Erythroblast (primary cell): Measurements from ENCODE around the gene INPP4B.

Source experiments
- DNase-seq, 2 experiments: peaks; one replicate each; lab custom pipeline; 2025; lab: John Stamatoyannopoulos, UW
- GATA1 ChIP-seq: IDR thresholded peaks from 2 replicates; pipeline ENCODE4 v1.6.1; 2011; ENCODE audit warnings: low read depth, mild to moderate bottlenecking, control low read depth, low read length, moderate library complexity
- POLR2A ChIP-seq: IDR thresholded peaks from 2 replicates; pipeline ENCODE4 v1.6.1; 2011; ENCODE audit warnings: mild to moderate bottlenecking, low read length

Gene INPP4B

DNA sequence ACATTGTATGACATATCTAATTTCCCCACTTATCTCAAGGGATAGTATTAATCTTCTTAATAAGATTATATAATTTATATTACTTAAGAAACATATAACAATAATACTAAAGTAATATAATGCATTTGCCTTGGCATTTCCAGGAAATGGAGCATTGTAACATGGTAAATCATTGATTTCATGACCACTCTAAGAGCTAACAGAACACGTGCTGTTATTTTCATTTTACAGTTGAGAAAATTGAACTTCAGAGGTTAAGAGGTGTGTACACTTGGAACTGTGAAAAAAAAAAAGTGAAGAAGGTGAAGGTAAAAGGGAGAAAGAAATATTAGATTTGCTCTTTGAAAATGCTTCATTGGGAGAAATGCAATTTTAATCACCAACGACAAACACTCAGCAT lies 687.1 kb downstream of the INPP4B start:
- DNase-seq = no peak
- TF ChIP-seq POLR2A = no peak
- TF ChIP-seq GATA1 = no peak

DNA sequence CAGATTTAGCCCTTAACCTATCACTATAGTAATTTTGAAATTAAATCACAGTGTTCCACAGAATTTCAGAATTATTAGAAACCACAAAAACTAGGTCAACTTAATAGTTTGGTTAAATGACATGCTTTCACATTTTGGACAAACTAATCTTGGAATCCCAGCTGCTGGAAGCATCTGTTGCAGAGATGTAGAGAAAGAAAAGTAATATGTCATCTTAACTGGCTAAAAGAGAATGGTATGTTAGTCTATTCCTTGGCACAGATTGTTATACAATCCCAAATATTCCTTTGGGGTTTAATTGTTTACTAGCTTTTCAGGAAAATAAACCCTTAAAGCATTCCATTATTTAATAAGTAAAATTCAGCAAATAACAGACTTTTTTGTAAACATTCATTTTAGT lies 689.8 kb downstream of the INPP4B start:
- no peak for TF ChIP-seq POLR2A
- no peak for TF ChIP-seq GATA1
- no peak for DNase-seq

DNA sequence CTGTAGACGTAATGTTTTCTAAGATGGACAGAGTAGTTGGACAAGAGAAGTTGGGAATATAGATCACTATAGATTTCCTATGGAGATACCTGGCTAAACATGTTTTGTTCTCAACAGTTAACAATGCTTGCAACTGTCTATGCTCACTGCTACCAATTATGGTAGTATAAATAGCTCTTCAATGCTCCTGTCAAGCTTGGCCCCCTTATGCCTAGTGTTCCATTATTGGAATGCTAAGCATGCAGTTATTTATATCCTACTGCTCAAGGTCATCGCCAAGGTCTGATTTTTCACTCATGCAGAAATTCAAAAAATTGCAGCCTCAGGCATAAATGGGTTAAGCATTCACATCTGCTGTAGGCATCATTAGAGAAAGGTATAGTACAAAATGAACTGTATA lies 690.8 kb downstream of the INPP4B start:
- DNase-seq = no peak
- TF ChIP-seq GATA1 (no peak), POLR2A (no peak)

DNA sequence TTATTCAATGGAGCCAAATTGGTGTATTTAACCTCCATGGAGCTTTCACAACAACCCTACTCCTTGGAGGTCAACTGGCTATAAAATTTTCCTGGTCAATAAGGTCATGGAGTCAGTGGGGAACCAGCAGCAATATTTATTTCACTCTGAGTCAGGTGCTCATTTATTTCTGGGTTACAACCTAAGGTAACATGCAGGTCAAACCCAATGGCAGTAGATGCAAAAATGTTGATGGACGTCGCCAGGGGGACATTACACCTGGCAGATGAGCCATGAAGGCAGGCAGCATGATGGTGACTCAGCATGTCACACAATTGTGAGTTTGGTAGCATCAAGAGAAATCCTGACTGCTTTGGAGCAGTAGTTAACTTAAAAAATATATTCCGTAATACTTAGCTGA lies 695.6 kb downstream of the INPP4B start:
- no peak for TF ChIP-seq GATA1
- no peak for TF ChIP-seq POLR2A
- no peak for DNase-seq

DNA sequence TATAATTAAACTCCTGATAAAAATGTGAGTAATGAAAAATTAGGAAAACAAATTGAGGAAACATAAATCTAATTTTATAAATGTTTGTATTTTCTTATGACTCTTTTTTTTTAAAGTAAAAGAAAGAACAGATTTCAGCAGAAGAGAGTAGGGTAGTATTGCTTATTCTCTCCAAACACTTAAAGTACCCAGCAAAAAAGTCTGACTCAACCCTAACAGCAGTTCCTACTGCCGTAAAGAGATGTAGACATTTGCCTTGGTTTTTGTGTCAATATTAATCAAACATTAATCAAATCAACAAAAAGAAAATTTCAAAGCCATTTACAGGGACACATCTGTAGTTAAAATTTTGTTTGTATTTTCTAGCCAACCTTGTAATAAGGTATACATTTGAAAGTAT lies 701.3 kb downstream of the INPP4B start:
- TF ChIP-seq POLR2A (no peak), GATA1 (no peak)
- no peak for DNase-seq

DNA sequence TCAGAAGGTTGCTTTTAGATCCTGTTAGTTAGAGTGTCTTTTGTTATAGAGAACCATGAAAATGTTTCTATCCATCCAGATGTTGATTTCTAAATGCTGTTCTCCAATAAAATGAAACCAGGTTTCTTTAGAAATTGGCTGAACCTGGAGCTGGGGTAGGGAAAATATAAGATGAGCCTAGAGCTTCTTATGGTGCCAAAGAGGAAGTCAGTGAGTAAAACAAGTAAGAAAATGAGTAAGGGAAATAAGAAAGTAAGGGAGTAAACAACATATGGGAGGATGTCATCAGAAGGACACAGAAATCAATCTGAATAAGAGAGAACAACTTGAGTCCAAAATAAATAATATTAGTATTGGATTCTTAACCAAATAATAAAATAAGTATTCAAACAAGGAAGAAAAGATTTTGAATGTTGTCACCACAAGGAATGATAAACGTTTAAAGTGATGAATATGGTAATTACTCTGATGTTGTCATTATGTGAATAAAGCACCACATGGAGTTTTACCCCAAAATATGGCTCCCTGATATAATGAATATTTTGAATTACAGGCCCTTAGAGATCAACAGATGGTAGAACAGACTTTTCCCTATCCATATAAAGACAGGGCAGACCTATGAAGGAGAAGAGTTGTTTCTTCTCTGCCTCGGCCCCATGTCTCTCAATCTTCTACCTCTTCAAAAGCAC lies 703.6 kb downstream of the INPP4B start:
- DNase-seq = no peak
- TF ChIP-seq POLR2A = no peak
- no peak for TF ChIP-seq GATA1

DNA sequence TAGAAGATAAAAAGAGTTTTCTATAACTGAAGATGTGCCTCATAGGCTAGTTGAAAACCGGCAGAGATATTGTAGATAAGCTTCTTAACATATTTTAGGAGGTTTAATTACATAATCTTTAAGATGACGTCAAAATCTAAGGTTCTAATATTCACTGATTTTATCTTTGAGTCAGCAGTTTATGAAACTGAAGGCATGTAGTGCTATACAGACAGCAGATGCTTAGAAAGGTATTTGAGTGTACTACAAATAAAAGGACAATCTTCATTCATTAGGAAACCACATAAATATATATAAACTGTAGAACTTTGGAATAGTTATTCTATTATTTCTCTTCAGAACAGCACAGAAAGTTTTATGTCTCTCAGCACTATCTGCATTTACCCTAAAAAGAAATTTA lies 704.9 kb downstream of the INPP4B start:
- DNase-seq = no peak
- no peak for TF ChIP-seq GATA1
- no peak for TF ChIP-seq POLR2A

DNA sequence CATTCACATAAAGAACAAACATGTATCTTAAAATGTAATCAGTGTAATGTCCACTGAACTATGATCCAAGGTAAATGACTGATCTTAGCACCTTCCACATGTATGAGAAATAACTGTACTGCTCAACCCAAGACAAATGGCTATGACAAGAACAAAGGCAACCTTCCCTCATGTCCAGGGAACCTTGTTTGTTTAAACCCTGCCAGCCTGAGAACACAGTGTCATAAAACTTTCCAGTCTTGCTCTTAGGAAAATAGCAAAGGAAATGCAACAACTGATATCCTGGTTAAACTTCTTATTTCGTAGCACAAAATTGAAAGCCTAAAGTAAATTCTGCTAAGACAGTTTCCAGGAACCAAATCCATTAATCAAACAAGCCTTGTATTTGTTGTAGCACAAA lies 715.4 kb downstream of the INPP4B start:
- no peak for DNase-seq
- TF ChIP-seq GATA1 = no peak
- TF ChIP-seq POLR2A = no peak

DNA sequence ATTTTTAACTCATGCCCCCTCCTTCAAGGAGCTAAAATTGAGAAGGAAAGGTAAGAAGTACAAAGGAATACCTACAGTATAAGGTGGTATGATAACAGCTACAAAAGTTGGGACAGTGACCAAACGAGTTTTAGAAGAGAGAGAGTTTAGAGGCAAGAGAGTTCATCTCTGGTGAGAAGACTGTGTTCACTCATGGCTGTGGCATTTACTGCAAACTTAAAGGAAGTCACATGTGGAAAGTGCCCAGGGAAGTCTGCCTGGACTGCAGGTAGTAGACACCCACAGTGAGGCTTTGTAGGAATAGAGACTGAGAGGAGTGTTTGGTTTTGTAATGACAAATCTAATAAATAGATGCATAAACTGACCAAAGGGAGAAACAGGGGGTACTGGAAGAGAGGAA lies 716.2 kb downstream of the INPP4B start:
- TF ChIP-seq GATA1 = no peak
- no peak for TF ChIP-seq POLR2A
- DNase-seq = no peak

DNA sequence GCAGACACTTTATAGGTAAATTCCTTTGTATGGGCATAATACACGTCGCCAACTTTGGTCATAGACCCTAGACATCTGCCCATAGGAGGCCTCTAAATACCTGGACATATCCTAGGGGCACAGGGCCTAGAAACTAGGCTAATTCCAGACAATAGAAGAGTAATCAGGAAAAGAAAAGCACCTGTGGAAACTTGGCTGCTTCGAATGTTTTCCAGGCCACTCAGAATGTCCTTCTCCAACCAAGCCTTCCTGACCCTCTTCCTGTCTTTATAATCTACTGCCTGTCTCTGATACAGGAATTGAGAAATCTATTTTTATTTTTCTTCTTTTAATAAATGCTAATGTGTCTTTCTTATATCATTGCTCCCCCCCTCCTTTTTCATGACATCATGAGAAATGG lies 716.6 kb downstream of the INPP4B start:
- DNase-seq = no peak
- TF ChIP-seq GATA1 = no peak
- no peak for TF ChIP-seq POLR2A

DNA sequence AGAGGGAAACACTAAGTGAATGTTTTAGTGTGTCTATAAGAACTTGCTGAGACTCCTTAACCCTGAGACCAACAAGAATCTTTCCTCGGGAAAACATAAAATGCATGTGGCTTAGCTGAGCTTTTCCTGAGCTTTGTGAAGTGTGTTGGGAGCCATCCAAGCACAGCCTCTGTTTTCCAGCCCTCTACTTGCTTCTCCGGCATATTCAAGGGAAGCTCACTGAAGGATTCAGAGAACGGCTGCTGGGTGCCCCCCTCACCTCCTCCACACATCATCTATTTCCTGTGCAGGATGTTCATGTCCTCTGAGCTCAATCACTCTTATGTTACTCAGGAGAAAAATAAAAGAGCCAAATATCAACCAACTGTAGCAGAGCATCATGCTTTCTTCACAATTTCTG lies 717.6 kb downstream of the INPP4B start:
- DNase-seq = no peak
- TF ChIP-seq POLR2A (no peak), GATA1 (no peak)

DNA sequence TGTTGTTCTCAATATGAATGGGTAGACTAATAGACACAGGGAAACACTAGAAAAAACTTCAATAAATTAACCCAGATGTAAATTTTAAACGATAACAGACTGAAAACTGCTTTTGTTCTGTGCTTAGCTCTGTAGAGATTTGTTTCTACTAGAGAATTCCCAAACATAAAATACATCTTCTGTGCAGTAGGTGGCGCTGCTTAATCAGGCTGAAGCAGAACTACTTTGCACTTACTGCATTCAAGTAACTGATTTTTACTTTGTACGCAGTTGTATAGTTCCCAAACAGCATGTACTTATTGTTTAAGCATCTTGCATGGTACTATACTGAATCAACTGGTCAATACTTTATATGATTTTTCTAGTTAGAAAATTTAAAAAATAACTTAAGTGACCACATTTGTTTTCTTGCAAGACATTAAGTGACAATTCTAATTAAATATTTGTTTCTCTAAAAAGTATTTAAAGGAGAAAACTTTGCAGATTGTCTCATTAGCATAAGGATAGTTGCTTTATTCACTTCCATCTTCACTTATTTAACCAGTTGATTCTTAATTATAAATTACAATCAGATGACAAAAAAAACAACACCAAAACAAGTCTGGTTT lies 719.1 kb downstream of the INPP4B start:
- DNase-seq = peak; percentile 63 to 77
- TF ChIP-seq GATA1 (no peak), POLR2A (no peak)

DNA sequence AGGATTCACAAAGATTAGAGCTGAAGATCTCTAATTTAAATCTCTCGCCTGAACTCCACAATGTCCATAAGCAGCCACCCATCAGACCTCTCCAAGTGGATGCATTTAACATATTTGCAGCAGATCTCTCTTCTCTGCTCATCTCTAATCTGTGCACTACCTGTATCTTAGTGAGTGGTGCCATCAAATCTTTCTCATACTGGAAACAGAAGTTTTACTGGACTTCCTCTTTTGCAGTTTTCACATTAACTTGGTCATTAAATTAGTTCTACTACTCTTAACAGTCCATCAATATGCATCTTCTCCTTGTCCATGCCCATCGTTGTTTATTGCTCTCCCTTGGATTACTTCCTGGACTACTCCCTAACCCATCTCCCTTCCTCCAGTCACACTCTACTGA lies 721.2 kb downstream of the INPP4B start:
- no peak for DNase-seq
- no peak for TF ChIP-seq GATA1
- no peak for TF ChIP-seq POLR2A

DNA sequence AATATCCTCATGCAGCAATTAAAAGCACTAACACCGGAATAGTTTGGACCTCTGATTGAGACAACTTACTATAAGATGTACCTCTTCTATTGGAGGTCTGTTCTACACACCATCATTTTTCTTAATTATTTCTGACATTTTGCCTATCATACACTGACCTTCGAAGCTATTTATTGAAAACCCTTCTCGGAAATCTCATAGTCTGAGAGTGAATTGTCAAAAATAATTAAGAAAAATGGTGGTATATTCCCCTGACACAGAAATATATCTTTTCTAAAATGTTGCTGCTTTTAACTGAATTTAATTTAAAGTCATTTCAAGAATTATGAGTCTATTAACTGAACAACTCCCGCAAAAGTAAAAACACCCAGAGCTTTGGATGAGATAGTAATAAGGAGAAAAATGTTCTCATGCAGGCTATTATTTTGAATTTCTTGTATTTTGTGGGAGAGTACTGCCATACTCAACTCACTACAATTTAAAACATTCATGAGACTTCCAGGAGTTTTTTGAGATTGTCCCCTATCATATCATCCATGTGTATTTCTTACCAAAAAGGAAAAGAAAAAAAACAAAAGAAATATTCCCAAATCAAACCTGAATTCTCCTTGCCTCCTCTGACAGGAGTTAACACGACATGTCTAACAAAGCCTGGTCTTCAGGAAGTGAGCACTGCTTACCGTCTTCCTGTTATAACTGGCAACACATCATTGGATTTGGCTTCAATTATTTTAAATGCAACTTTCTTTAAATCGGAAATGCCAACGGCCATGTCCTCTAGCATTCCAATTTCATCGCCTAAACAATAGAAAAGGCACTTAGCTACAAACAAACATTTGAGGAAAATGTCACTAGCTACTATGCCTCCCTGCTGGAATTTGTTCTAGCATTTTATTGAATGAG lies 724.4 kb downstream of the INPP4B start:
- TF ChIP-seq GATA1 (no peak), POLR2A (no peak)
- DNase-seq = no peak
